Measurements from ENCODE around the gene TPSAB1.

DNA sequence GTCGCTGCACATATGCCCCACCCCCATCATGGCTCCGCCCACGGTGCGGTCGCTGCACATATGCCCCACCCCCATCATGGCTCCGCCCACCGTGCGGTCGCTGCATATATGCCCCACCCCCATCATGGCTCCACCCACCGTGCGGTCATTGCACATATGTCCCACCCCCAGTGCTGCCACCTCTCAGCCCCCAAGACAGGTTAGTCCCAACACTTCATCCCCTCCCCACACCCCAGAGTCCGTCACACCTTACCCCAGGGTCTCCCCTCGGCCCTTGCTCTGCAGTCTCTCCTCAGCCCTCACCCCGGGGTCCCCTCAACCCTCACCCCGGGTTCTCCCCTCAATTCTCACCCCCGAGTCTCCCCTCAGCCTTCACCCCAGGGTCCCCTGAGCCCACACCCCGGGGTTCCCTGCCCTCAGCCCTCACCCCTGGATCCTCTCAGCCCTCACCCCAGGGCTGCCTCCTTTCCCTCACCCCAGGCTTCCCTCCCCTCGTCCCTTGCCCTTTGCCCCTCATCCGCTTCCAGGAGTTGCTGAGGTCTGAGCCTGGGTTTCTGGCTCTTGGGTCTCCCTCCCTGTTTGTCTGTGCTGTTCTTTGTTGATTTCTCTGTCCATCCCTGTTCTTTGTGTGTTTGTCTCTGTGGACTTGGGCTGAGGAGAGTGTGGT, 41.0 kb upstream of the TPSAB1 start:
- TF ChIP-seq FOXM1 (IDR thresholded peaks at IDR 0.05; ENCODE audit: low read depth, low read length) (no peak), CREB1 (IDR thresholded peaks at IDR 0.05; ENCODE audit: low read depth) (no peak), IRF3 (IDR thresholded peaks at IDR 0.05) (no peak), TAF1 (IDR thresholded peaks at IDR 0.05; ENCODE audit: borderline replicate concordance, low read depth, low read length) (no peak)
- TF ChIP-seq, protein P1, sequence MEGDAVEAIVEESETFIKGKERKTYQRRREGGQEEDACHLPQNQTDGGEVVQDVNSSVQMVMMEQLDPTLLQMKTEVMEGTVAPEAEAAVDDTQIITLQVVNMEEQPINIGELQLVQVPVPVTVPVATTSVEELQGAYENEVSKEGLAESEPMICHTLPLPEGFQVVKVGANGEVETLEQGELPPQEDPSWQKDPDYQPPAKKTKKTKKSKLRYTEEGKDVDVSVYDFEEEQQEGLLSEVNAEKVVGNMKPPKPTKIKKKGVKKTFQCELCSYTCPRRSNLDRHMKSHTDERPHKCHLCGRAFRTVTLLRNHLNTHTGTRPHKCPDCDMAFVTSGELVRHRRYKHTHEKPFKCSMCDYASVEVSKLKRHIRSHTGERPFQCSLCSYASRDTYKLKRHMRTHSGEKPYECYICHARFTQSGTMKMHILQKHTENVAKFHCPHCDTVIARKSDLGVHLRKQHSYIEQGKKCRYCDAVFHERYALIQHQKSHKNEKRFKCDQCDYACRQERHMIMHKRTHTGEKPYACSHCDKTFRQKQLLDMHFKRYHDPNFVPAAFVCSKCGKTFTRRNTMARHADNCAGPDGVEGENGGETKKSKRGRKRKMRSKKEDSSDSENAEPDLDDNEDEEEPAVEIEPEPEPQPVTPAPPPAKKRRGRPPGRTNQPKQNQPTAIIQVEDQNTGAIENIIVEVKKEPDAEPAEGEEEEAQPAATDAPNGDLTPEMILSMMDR (IDR thresholded peaks at IDR 0.05 in 2 of 3, conservative IDR thresholded peaks at IDR 0.05 in 1 of 3; ENCODE audit: control insufficient read depth in 2 of 3, extremely low read depth in 1 of 3, insufficient read depth in 1 of 3, low read depth in 3 of 3, low read length in 3 of 3) = no peak

All from GM12878 (cell line).